Measurements from ENCODE around the gene RFX3.

RFX3 gene

GRCh38 chr9:3507395-3508077 is 18.3 kb downstream of the RFX3 start:
- DNase-seq (ENCODE audit: low read depth), result no peak
- no peak for TF ChIP-seq CTCF (IDR thresholded peaks at IDR 0.05; ENCODE audit: low read depth, low read length, missing control alignments)
- H3K4me3 ChIP-seq (ENCODE audit: low read depth, low read length), result peak overlapping the region; percentile 35; the same call in 1 of the 2 replicates

- DNase-seq (ENCODE audit: low read depth), result no peak
- no peak for TF ChIP-seq CTCF (IDR thresholded peaks at IDR 0.05; ENCODE audit: low read depth, low read length, missing control alignments)
- H3K4me3 ChIP-seq (ENCODE audit: low read depth, low read length), result no peak overlapping the region
Observed at GRCh38 chr9:3506164-3506563, 19.6 kb downstream of the RFX3 start.

- TF ChIP-seq CTCF (IDR thresholded peaks at IDR 0.05; ENCODE audit: low read depth, low read length, missing control alignments), result no peak
- no peak for DNase-seq (ENCODE audit: low read depth)
Observed at GRCh38 chr9:3502560-3503398, 23.0 kb downstream of the RFX3 start.

GRCh38 chr9:3500044-3500443 is 25.8 kb downstream of the RFX3 start:
- no peak for DNase-seq (ENCODE audit: low read depth)
- H3K4me3 ChIP-seq (ENCODE audit: low read depth, low read length), result no peak overlapping the region
- no peak for TF ChIP-seq CTCF (IDR thresholded peaks at IDR 0.05; ENCODE audit: low read depth, low read length, missing control alignments)

More at GRCh38 chr9:3502560-3503398, 23.0 kb downstream of the RFX3 start:
- no peak overlapping the region for H3K4me3 ChIP-seq (ENCODE audit: low read depth, low read length)

- TF ChIP-seq CTCF (IDR thresholded peaks at IDR 0.05; ENCODE audit: low read depth, low read length, missing control alignments), result no peak
- no peak overlapping the region for H3K4me3 ChIP-seq (ENCODE audit: low read depth, low read length)
- DNase-seq (ENCODE audit: low read depth), result no peak
Observed at GRCh38 chr9:3498691-3499090, 27.1 kb downstream of the RFX3 start.

GRCh38 chr9:3497857-3498256 is 27.9 kb downstream of the RFX3 start:
- TF ChIP-seq CTCF (IDR thresholded peaks at IDR 0.05; ENCODE audit: low read depth, low read length, missing control alignments), result no peak
- DNase-seq (ENCODE audit: low read depth), result no peak
- no peak overlapping the region for H3K4me3 ChIP-seq (ENCODE audit: low read depth, low read length)
